H1 (cell line): ENCODE data around the gene WRAP73. TPM values are rescaled to one million over a fixed set of nuclear protein-coding genes. Genes with fewer than 3 reads are reported as not detected.

ENCODE experiments used
- CTCF ChIA-PET: fragments of 300-600 bp; sonication (Branson Sonifier 250); formaldehyde crosslinking; loops from one replicate; lab custom pipeline; 2021; ENCODE audit not compliant: partially characterized antibody; lab: Charles Lee
- POLR2A ChIA-PET: fragments of 300-600 bp; sonication (Branson Sonifier 250); formaldehyde crosslinking; loops from one replicate; lab custom pipeline; 2021; ENCODE audit warnings: inconsistent platforms; ENCODE audit not compliant: partially characterized antibody; lab: Charles Lee
- DNase-seq, 2 experiments: peaks; one replicate each; pipeline versions ENCODE4 v3.0.0 to v3.0.0-alpha.2; 2010 to 2022; ENCODE audit warnings: low spot score in 2 of 2, low read depth in 1 of 2, mixed read lengths in 1 of 2
- FAIRE-seq: peaks from 2 replicates; lab custom pipeline; 2011; peaks lifted over from hg19 to GRCh38; lab: Jason Lieb, UNC
- H2AFZ ChIP-seq: 2 replicates; pipeline ENCODE4 v1.8.1; 2012; ENCODE audit warnings: low read length, inconsistent platforms
- H2AK5ac ChIP-seq: 2 replicates; pipeline ENCODE4 v1.6.1; 2013; ENCODE audit warnings: low read depth, low read length
- H2BK120ac ChIP-seq: replicated peaks from 2 replicates; pipeline ENCODE3; 2013; ENCODE audit warnings: low read depth, low read length, inconsistent platforms
- H2BK12ac ChIP-seq: 2 replicates; pipeline ENCODE4 v1.6.1; 2013; ENCODE audit warnings: low read depth, low read length
- H2BK15ac ChIP-seq: 2 replicates; pipeline ENCODE4 v1.6.1; 2013; ENCODE audit warnings: low read length
- H2BK20ac ChIP-seq: 2 replicates; pipeline ENCODE4 v1.6.1; 2013; ENCODE audit warnings: low read length
- H2BK5ac ChIP-seq: 2 replicates; pipeline ENCODE4 v1.6.1; 2013; ENCODE audit warnings: low read depth, low read length
- H3K14ac ChIP-seq: 2 replicates; pipeline ENCODE4 v1.6.1; 2013; ENCODE audit warnings: inconsistent platforms; ENCODE audit not compliant: insufficient read length
- H3K18ac ChIP-seq: 2 replicates; pipeline ENCODE4 v1.6.1; 2013; ENCODE audit warnings: low read length; ENCODE audit errors: extremely low read depth
- H3K23ac ChIP-seq: 2 replicates; pipeline ENCODE4 v1.6.1; 2013; ENCODE audit warnings: inconsistent platforms; ENCODE audit not compliant: insufficient read length
- H3K23me2 ChIP-seq: 2 replicates; pipeline ENCODE4 v1.6.1; 2013; ENCODE audit warnings: low read depth, low read length
- H3K27ac ChIP-seq: 2 replicates; pipeline ENCODE4 v1.6.1; 2011; ENCODE audit warnings: low read depth, low read length, inconsistent platforms
- H3K27me3 ChIP-seq, 4 experiments: replicated peaks in 1 of 4; 1 replicate in 1 of 4; 2 replicates in 3 of 4; pipeline versions ENCODE4 v1.6.1 to v1.8.1; 2011 to 2013; ENCODE audit warnings: low read length in 3 of 4, mild to moderate bottlenecking in 3 of 4, inconsistent platforms in 2 of 4, mixed read lengths in 2 of 4, moderate library complexity in 1 of 4; ENCODE audit not compliant: control insufficient read depth in 3 of 4, insufficient read depth in 3 of 4; ENCODE audit errors: extremely low read depth in 1 of 4
- H3K36me3 ChIP-seq, 4 experiments: 2 replicates each; pipeline versions ENCODE4 v1.6.1 to v1.8.1; 2011 to 2013; ENCODE audit warnings: mild to moderate bottlenecking in 4 of 4, low read length in 3 of 4, moderate library complexity in 2 of 4, control low read depth in 1 of 4, inconsistent platforms in 1 of 4; ENCODE audit not compliant: insufficient read depth in 4 of 4, control insufficient read depth in 2 of 4
- H3K4ac ChIP-seq: replicated peaks from 2 replicates; pipeline ENCODE3; 2013; ENCODE audit warnings: low read length, low read depth, mixed read lengths, inconsistent platforms; ENCODE audit not compliant: insufficient read length
- H3K4me1 ChIP-seq, 4 experiments: replicated peaks in 1 of 4; 1 replicate in 1 of 4; 2 replicates in 3 of 4; pipeline versions ENCODE4 v1.6.1 to v1.8.1; 2011 to 2013; ENCODE audit warnings: low read length in 3 of 4, inconsistent platforms in 2 of 4, mixed read lengths in 1 of 4; ENCODE audit not compliant: insufficient read depth in 4 of 4, control insufficient read depth in 3 of 4
- H3K4me2 ChIP-seq, 2 experiments: 2 replicates each; pipeline versions ENCODE4 v1.6.1 to v1.8.1; 2011 to 2013; ENCODE audit warnings: low read depth in 2 of 2, low read length in 2 of 2, control low read depth in 1 of 2, inconsistent platforms in 1 of 2, mild to moderate bottlenecking in 1 of 2; ENCODE audit not compliant: insufficient read depth in 1 of 2
- H3K4me3 ChIP-seq, 4 experiments: fragments of 200-600, 300-600 bp in 1 of 4; sonication (generic), shearing (Covaris generic), sonication (Bioruptor Twin) in 1 of 4; 2 replicates each; pipeline versions ENCODE4 v1.5.1 to v1.8.1; 2011 to 2016; ENCODE audit warnings: low read length in 4 of 4, low read depth in 3 of 4, control low read depth in 2 of 4, inconsistent platforms in 2 of 4, mild to moderate bottlenecking in 2 of 4, mixed read lengths in 1 of 4, moderate library complexity in 1 of 4; ENCODE audit not compliant: insufficient read depth in 2 of 4; ENCODE audit errors: extremely low read depth in 1 of 4
- H3K56ac ChIP-seq: replicated peaks from 2 replicates; pipeline ENCODE3; 2013; ENCODE audit warnings: low read depth, mild to moderate bottlenecking, mixed read lengths, low read length, inconsistent platforms; ENCODE audit not compliant: insufficient read length
- H3K79me1 ChIP-seq: 2 replicates; pipeline ENCODE4 v1.6.1; 2013; ENCODE audit warnings: low read depth, low read length, control low read depth
- H3K79me2 ChIP-seq, 2 experiments: 2 replicates each; pipeline versions ENCODE4 v1.6.1 to v1.8.1; 2012 to 2013; ENCODE audit warnings: low read length in 2 of 2, mild to moderate bottlenecking in 2 of 2, inconsistent platforms in 1 of 2; ENCODE audit not compliant: insufficient read depth in 2 of 2, control insufficient read depth in 1 of 2
- H3K9ac ChIP-seq, 4 experiments: replicated peaks in 1 of 4; 1 replicate in 1 of 4; 2 replicates in 3 of 4; pipeline versions ENCODE4 v1.6.1 to v1.8.1; 2011 to 2013; ENCODE audit warnings: low read depth in 3 of 4, low read length in 3 of 4, control low read depth in 2 of 4, mild to moderate bottlenecking in 2 of 4, moderate library complexity in 2 of 4, inconsistent platforms in 1 of 4; ENCODE audit errors: extremely low read depth in 1 of 4
- H3K9me3 ChIP-seq, 2 experiments: 2 replicates each; pipeline versions ENCODE4 v1.6.1 to v1.8.1; 2012 to 2013; ENCODE audit warnings: mild to moderate bottlenecking in 2 of 2, moderate library complexity in 2 of 2, control low read depth in 1 of 2, inconsistent platforms in 1 of 2, low read depth in 1 of 2, low read length in 1 of 2, mixed read lengths in 1 of 2; ENCODE audit not compliant: insufficient read depth in 2 of 2
- H4K20me1 ChIP-seq, 2 experiments: replicated peaks in 1 of 2; 2 replicates each; pipeline versions ENCODE3 to v1.8.1; 2011 to 2013; ENCODE audit warnings: inconsistent platforms in 2 of 2, low read length in 2 of 2, mild to moderate bottlenecking in 1 of 2; ENCODE audit not compliant: insufficient read depth in 2 of 2, control insufficient read depth in 1 of 2
- H4K5ac ChIP-seq: 2 replicates; pipeline ENCODE4 v1.6.1; 2013; ENCODE audit warnings: low read length, low read depth, mixed read lengths, inconsistent platforms; ENCODE audit not compliant: insufficient read length
- H4K8ac ChIP-seq: 2 replicates; pipeline ENCODE4 v1.8.0; 2013; ENCODE audit warnings: mild to moderate bottlenecking, moderate library complexity, low read length, inconsistent platforms; ENCODE audit not compliant: insufficient read depth; ENCODE audit errors: extremely low read depth
- H4K91ac ChIP-seq: replicated peaks from 2 replicates; pipeline ENCODE3; 2013; ENCODE audit warnings: low read length, mixed read lengths, inconsistent platforms; ENCODE audit not compliant: insufficient read length
- ATF3 ChIP-seq: IDR thresholded peaks from 2 replicates; pipeline ENCODE4 v1.6.1; 2011; ENCODE audit warnings: low read depth, mild to moderate bottlenecking, low read length; ENCODE audit not compliant: insufficient read depth
- BCL11A ChIP-seq, 2 experiments: IDR thresholded peaks; one replicate each; pipeline ENCODE4 v1.6.1; 2011; ENCODE audit warnings: low read depth in 2 of 2, low read length in 2 of 2, mild to moderate bottlenecking in 2 of 2
- BRCA1 ChIP-seq: IDR thresholded peaks from 2 replicates; pipeline ENCODE4 v1.6.1; 2012; ENCODE audit warnings: low read depth, low read length, improper control_type of control experiment
- CBX8 ChIP-seq: fragments of 300-800, 300-1000 bp; sonication (generic); IDR thresholded peaks from 2 replicates; pipeline ENCODE4 v1.7.1; 2016; ENCODE audit warnings: low read depth, low read length, borderline replicate concordance
- CEBPB ChIP-seq: IDR thresholded peaks from 2 replicates; pipeline ENCODE4 v1.6.1; 2012; ENCODE audit warnings: low read depth, low read length
- CREB1 ChIP-seq: IDR thresholded peaks from 2 replicates; pipeline ENCODE4 v1.6.1; 2012; ENCODE audit warnings: inconsistent platforms
- PHF8 ChIP-seq: fragments of 200-600 bp; sonication (generic); conservative IDR thresholded peaks from 2 replicates; pipeline ENCODE4 v1.7.1; 2012; ENCODE audit warnings: low read depth, mild to moderate bottlenecking, inconsistent platforms, low read length, moderate library complexity
- RNF2 ChIP-seq: fragments of 200-900, 300-1000 bp; sonication (generic); IDR thresholded peaks from 2 replicates; pipeline ENCODE4 v1.7.1; 2016; ENCODE audit warnings: borderline replicate concordance, low read depth, mild to moderate bottlenecking, antibody characterized with exemption, low read length; ENCODE audit not compliant: poor library complexity, severe bottlenecking; ENCODE audit errors: missing control alignments
- SP2 ChIP-seq: IDR thresholded peaks from 2 replicates; pipeline ENCODE4 v1.6.1; 2012; ENCODE audit warnings: mild to moderate bottlenecking, low read length, inconsistent platforms
- SRF ChIP-seq: IDR thresholded peaks from 2 replicates; pipeline ENCODE4 v1.6.1; 2011; ENCODE audit warnings: mild to moderate bottlenecking, low read depth, low read length, moderate library complexity
- TAF7 ChIP-seq: optimal IDR thresholded peaks from 2 replicates; pipeline ENCODE3; 2011; ENCODE audit warnings: low read depth, mild to moderate bottlenecking, inconsistent platforms, low read length, moderate library complexity, borderline replicate concordance
- WGBS, 2 experiments: shearing (Covaris generic) in 1 of 2; methylation state at CpG; one replicate each; pipeline versions ENCODE4 v1.1.6 to v1.1.7; 2013 to 2015; ENCODE audit warnings: low lambda C conversion rate in 2 of 2, mixed read lengths in 2 of 2, inconsistent platforms in 1 of 2, low coverage in 1 of 2, missing lambda C conversion rate in 1 of 2; ENCODE audit not compliant: insufficient replicate concordance in 2 of 2, insufficient coverage in 1 of 2, insufficient read length in 1 of 2; ENCODE audit errors: extremely low coverage in 1 of 2, missing lambda C conversion rate in 1 of 2; 5-methylcytosine and 5-hydroxymethylcytosine counted together
- polyA plus RNA-seq, 7 experiments: library from polyadenylated mRNA; depleted of rRNA in 3 of 7; stranded (reverse) in 5 of 7; unstranded in 2 of 7; fragments of >200 nt in 5 of 7; fragments of 200-250 nt in 2 of 7; gene quantifications; 1 replicate in 5 of 7; 2 replicates in 1 of 7; 4 replicates in 1 of 7; pipeline versions ENCODE4 v1.2.1 to v1.2.3, GENCODE V29; 2011 to 2013; ENCODE audit warnings: missing spikeins in 2 of 7, mixed read lengths in 2 of 7
- total RNA-seq: library from RNA; stranded (reverse); fragmentation: NEBNext Ultra II Directional; extraction: Animal tissue kit (Norgen Biotek cat#: 25700); gene quantifications from 2 replicates; pipeline ENCODE4 v1.2.1, GENCODE V29; 2021
- TF ChIP-seq, protein P1 (sequence below): IDR thresholded peaks from 2 replicates; pipeline ENCODE4 v1.6.1; 2012; ENCODE audit warnings: low read length, inconsistent platforms

Gene WRAP73
- total and polyA plus RNA-seq, 2 of the 8 experiments (the other 6 are each of a cell fraction or from before 2014, with no cell fraction given): 30.3 to 50.7 TPM

- no peak overlapping the region for H3K14ac ChIP-seq
- H3K9me3 ChIP-seq: no peaks in the 10 kb centered on the region
- peaks cover 13 to 18% (median 16%) of the 10 kb centered on the region in 4 experiments for H3K27me3 ChIP-seq
- H2BK20ac ChIP-seq: no peak overlapping the region
- no peak overlapping the region for H2BK5ac ChIP-seq
- H2BK120ac ChIP-seq: no peak overlapping the region
- H4K91ac ChIP-seq: no peak overlapping the region
- no peak overlapping the region for H3K23ac ChIP-seq
- H3K56ac ChIP-seq: no peak overlapping the region
- H3K79me1 ChIP-seq: peaks cover 3% of the 10 kb centered on the region; the same call in 1 of the 2 replicates
- 91% methylated on average over 20 of the region's 20 CpGs; no CpG with 5 or more reads in 1 of the 2 experiments for WGBS, 2 experiments
- H2AK5ac ChIP-seq: no peak overlapping the region
- DNase-seq: no peak
- no peak overlapping the region for H3K4me3 ChIP-seq
- peaks cover 0 to 4% of the 10 kb centered on the region in 2 experiments for H4K20me1 ChIP-seq
- H2BK15ac ChIP-seq: no peak overlapping the region
- H2BK12ac ChIP-seq: no peak overlapping the region
- no peak overlapping the region for H4K5ac ChIP-seq
- FAIRE-seq: no peak
- H3K4me2 ChIP-seq: no peak overlapping the region
- no peak overlapping the region for H3K18ac ChIP-seq
- H3K79me2 ChIP-seq: peaks cover 0 to 9% of the 10 kb centered on the region in 2 experiments; a peak in 1 of 4 replicates
- H3K4me1 ChIP-seq: peaks cover 0 to 15% (median 1%) of the 10 kb centered on the region in 4 experiments; a peak in 4 of 7 replicates
- peaks cover 0 to 17% (median 14%) of the 10 kb centered on the region in 4 experiments; a peak in 4 of 8 replicates for H3K36me3 ChIP-seq
- H3K23me2 ChIP-seq: peaks cover 9% of the 10 kb centered on the region; the same call in 1 of the 2 replicates
- H3K27ac ChIP-seq: no peak overlapping the region
- ChIA-PET POLR2A (no interaction called here), CTCF (interaction anchor here (1.2 kb wide), 1 partner anchor 67 kb away, joined by 4 read pairs; no protein-coding TSS in a partner anchor)
- no peak overlapping the region for H2AFZ ChIP-seq
- H3K9ac ChIP-seq: no peak overlapping the region
- H3K4ac ChIP-seq: no peak overlapping the region
- no peak overlapping the region for H4K8ac ChIP-seq
- TF ChIP-seq PHF8 (no peak), CBX8 (no peak), TAF7 (no peak), SRF (no peak), CREB1 (no peak), BCL11A (IDR thresholded peaks at IDR 0.05; ENCODE audit: low read depth in 2 of 2, low read length in 2 of 2) (no peak), BRCA1 (no peak), ATF3 (no peak), SP2 (no peak), RNF2 (no peak), CEBPB (no peak)
- TF ChIP-seq, protein P1, sequence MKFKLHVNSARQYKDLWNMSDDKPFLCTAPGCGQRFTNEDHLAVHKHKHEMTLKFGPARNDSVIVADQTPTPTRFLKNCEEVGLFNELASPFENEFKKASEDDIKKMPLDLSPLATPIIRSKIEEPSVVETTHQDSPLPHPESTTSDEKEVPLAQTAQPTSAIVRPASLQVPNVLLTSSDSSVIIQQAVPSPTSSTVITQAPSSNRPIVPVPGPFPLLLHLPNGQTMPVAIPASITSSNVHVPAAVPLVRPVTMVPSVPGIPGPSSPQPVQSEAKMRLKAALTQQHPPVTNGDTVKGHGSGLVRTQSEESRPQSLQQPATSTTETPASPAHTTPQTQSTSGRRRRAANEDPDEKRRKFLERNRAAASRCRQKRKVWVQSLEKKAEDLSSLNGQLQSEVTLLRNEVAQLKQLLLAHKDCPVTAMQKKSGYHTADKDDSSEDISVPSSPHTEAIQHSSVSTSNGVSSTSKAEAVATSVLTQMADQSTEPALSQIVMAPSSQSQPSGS: no peak
Measured at GRCh38 chr1:3646596-3646995, 3.3 kb downstream of the WRAP73 start.
